GM19240 (cell line): ENCODE results near the gene LGI4.
"Not testable (repeated sequence)": the region's sequence is repeated elsewhere in the genome, so short reads cannot be mapped to it uniquely, and the experiment has no call there.

ENCODE experiments used
- DNase-seq: peaks from one replicate; pipeline ENCODE4 v3.0.0; 2011; ENCODE audit warnings: low spot score; ENCODE audit not compliant: insufficient read length

The LGI4 gene

GRCh38 chr19:35106898-35107541, 27.8 kb downstream of the LGI4 start:
- DNase-seq = no peak

- no peak for DNase-seq
These were observed 28.6 kb downstream of the LGI4 start for GRCh38 chr19:35106291-35106583.

GRCh38 chr19:35105411-35106290, 29.2 kb downstream of the LGI4 start:
- DNase-seq = no peak

DNA sequence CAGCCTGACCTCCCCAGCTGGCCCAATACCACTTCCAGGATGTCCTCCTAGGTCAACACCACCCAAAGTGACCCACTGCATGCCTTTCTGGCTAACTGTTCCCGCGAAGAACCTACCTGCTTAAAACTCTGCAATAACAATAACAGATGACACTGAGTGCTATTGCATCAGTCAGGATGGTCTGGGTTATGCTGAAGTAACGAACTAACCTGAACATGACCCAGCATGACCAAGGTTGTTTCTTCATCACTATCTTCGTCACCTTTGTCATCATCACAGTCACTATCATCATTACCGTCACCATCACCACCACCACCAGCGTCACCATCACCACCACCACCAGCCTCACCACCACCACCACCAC, 29.8 kb downstream of the LGI4 start:
- no peak for DNase-seq

GRCh38 chr19:35104361-35104760, 30.5 kb downstream of the LGI4 start:
- no peak for DNase-seq

DNA sequence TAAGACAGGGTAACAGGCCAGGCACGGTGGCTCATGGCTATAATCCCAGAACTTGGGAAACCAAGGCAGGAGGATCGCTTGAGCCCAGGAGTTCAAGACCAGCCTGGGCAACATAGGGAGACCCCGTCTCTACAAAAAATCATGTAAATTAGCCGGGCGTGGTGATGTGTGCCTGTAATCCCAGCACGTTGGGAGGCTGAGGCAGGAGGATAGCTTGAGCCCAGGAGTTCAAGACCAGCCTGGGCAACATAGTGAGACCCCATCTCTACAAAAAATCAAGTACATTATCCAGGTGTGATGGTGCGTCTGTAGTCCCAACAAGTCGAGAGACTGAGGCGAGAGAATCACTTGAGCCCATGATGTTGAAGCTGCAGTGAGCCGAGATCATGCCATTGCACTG, 31.2 kb downstream of the LGI4 start:
- DNase-seq = not testable (repeated sequence)

DNA sequence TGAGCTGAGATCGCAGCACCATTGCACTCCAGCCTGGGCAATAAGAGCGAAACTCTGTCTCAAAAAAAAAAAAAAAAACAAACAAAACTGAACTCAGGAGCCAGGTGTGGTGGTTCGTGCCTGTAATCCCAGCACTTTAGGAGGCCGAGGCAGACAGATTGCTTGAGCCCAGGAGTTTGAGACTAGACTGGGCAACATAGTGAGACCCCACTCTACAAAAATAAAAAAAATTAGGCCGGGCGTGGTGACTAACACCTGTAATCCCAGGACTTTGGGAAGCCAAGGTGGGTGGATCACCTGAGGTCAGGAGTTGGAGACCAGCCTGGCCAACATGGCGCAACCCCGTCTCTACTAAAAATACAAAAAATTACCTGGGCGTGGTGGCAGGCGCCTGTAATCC, 32.9 kb downstream of the LGI4 start:
- not testable (repeated sequence) for DNase-seq

GRCh38 chr19:35100588-35101533, 34.0 kb downstream of the LGI4 start:
- no peak for DNase-seq

GRCh38 chr19:35099897-35100275, 35.0 kb downstream of the LGI4 start:
- DNase-seq = no peak

- DNase-seq = no peak
These were observed 35.5 kb downstream of the LGI4 start for GRCh38 chr19:35099155-35099896.

- no peak for DNase-seq
These were observed 36.3 kb downstream of the LGI4 start for GRCh38 chr19:35098413-35099049.

- DNase-seq = no peak
These were observed 39.0 kb downstream of the LGI4 start for GRCh38 chr19:35095667-35096368.

- no peak for DNase-seq
These were observed 40.2 kb downstream of the LGI4 start for GRCh38 chr19:35094656-35095055.

GRCh38 chr19:35093941-35094647, 40.8 kb downstream of the LGI4 start:
- no peak for DNase-seq

GRCh38 chr19:35093430-35093829, 41.4 kb downstream of the LGI4 start:
- no peak for DNase-seq

DNA sequence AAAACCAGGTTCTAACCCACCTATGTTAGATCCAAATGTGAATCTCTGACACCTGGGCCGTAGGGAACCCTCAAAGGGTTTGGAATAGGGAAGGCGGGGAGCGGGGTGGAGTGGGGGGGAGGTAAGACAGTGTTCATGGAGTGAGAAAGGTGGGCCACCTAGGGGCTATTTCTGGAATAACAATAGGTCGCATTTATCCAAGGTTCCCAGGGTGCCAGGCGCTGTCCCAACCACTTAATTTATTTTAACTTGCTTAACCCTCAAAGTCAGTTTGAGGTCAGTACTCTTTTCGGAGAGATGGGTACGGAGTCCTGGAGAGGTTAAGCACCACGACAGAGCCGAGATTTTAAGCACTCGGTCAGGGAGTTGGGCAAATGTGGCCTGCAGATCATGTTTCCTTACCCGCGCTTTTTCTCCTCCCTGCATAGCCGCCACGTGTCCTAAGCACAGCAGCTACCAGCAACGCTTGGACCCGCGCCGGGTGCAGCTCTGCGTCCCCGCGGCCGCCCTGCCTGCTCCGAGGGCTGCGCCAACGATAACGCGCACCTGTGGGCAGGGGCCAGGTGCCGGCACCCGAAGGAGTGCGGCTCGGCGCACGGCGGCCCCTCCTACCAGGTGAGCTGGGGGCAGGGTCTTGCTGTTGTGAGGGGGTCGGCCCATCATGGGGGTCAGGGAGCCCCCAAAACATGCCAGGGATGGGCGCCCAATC, 44.2 kb downstream of the LGI4 start:
- DNase-seq = peak; percentile 55

DNA sequence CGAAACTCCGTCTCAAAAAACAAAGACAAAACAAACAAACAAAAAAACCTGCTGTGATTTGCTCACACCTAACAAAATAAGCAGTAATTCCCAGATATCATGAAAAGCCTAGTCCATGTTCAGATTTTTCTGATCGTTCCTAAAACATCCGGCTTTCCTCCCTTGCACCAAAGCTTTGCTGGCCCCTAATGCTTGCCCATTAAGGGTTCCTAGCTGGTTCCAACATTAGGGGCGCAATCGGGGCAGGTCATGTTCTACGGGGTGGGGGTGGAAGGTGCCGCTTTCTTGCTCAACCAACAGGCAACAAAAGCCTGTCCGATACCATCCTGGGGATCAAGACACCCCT, 44.7 kb downstream of the LGI4 start:
- DNase-seq = no peak

- no peak for DNase-seq
These were observed 45.3 kb downstream of the LGI4 start for GRCh38 chr19:35089554-35089953.
